GM10266 (cell line): ENCODE data around the gene TRAF2.

Experiments used
- DNase-seq: peaks from one replicate; pipeline ENCODE4 v3.0.0; 2012; ENCODE audit errors: extremely low spot score
- CTCF ChIP-seq: IDR thresholded peaks from 2 replicates; pipeline ENCODE4 v1.5.1; 2012; ENCODE audit warnings: mild to moderate bottlenecking, low read depth; ENCODE audit not compliant: control insufficient read depth, insufficient read depth; ENCODE audit errors: missing control alignments

Gene TRAF2

GRCh38 chr9:136854842-136855460 lies 31.4 kb upstream of the TRAF2 start:
- TF ChIP-seq CTCF, result no peak
- DNase-seq, result no peak

- DNase-seq, result no peak
- TF ChIP-seq CTCF, result no peak
Measured at GRCh38 chr9:136855461-136856078, 30.7 kb upstream of the TRAF2 start.

GRCh38 chr9:136856079-136856476 lies 30.2 kb upstream of the TRAF2 start:
- TF ChIP-seq CTCF, result no peak
- DNase-seq, result no peak

GRCh38 chr9:136856541-136857141 lies 29.7 kb upstream of the TRAF2 start:
- DNase-seq, result no peak
- TF ChIP-seq CTCF, result no peak

- no peak for TF ChIP-seq CTCF
- DNase-seq, result no peak
Measured at GRCh38 chr9:136857166-136857565, 29.1 kb upstream of the TRAF2 start.

- DNase-seq, result no peak
- no peak for TF ChIP-seq CTCF
Measured at GRCh38 chr9:136857581-136858412, 28.5 kb upstream of the TRAF2 start.
